ENCODE results near the gene MUC4.

Gene MUC4

GRCh38 chr3:195697582-195698324 lies 114.0 kb downstream of the MUC4 start:
- DNase-seq: no peak

Data from GF-D8 (cell line).